Neuronal stem cell (in vitro differentiated cells): Measurements from ENCODE around the gene CARMIL1.

ENCODE experiments used
- DNase-seq: peaks from one replicate; pipeline ENCODE4 v3.0.0-alpha.2; 2013; ENCODE audit warnings: low spot score
- H2AFZ ChIP-seq: one replicate; pipeline ENCODE4 v1.6.1; 2013; ENCODE audit warnings: mild to moderate bottlenecking, low read length, inconsistent platforms
- H2AK5ac ChIP-seq: 2 replicates; pipeline ENCODE4 v1.6.1; 2013; ENCODE audit warnings: low read depth, mild to moderate bottlenecking, inconsistent platforms, low read length, moderate library complexity, mixed read lengths
- H2BK120ac ChIP-seq: 2 replicates; pipeline ENCODE4 v1.6.1; 2013; ENCODE audit warnings: low read depth, mild to moderate bottlenecking, inconsistent platforms, low read length, moderate library complexity, mixed read lengths
- H2BK12ac ChIP-seq: one replicate; pipeline ENCODE4 v1.6.1; 2013; ENCODE audit warnings: low read length, inconsistent platforms
- H2BK15ac ChIP-seq: 2 replicates; pipeline ENCODE4 v1.6.1; 2013; ENCODE audit warnings: mild to moderate bottlenecking, low read length, inconsistent platforms, mixed read lengths
- H2BK5ac ChIP-seq: one replicate; pipeline ENCODE4 v1.6.1; 2013; ENCODE audit warnings: inconsistent platforms, mild to moderate bottlenecking, low read length, moderate library complexity
- H3K14ac ChIP-seq: one replicate; pipeline ENCODE4 v1.6.1; 2013; ENCODE audit warnings: low read length, inconsistent platforms
- H3K18ac ChIP-seq: 2 replicates; pipeline ENCODE4 v1.6.1; 2013; ENCODE audit warnings: low read length, inconsistent platforms
- H3K23ac ChIP-seq: 2 replicates; pipeline ENCODE4 v1.6.1; 2013; ENCODE audit warnings: low read depth, mild to moderate bottlenecking, mixed read lengths, low read length, inconsistent platforms; ENCODE audit not compliant: poor library complexity
- H3K27ac ChIP-seq: replicated peaks from 3 replicates; pipeline ENCODE4 v1.5.1; 2013; ENCODE audit warnings: low read length, inconsistent platforms
- H3K27me3 ChIP-seq, 3 experiments: 2 replicates each; pipeline ENCODE4 v1.6.1; 2013; ENCODE audit warnings: low read length in 3 of 3, mild to moderate bottlenecking in 2 of 3, inconsistent platforms in 1 of 3, low read depth in 1 of 3, mixed read lengths in 1 of 3, moderate library complexity in 1 of 3; ENCODE audit not compliant: control insufficient read depth in 3 of 3, insufficient read depth in 3 of 3
- H3K36me3 ChIP-seq, 2 donors: replicated peaks in 1 of 2; 2 replicates each; pipeline ENCODE4 v1.6.1; 2013; ENCODE audit warnings: low read length in 2 of 2; ENCODE audit not compliant: control insufficient read depth in 2 of 2, insufficient read depth in 2 of 2
- H3K4ac ChIP-seq: 2 replicates; pipeline ENCODE4 v1.6.1; 2013; ENCODE audit warnings: inconsistent platforms, mild to moderate bottlenecking, low read length, moderate library complexity
- H3K4me1 ChIP-seq, 2 donors: 1 replicate in 1 of 2; 2 replicates in 1 of 2; pipeline ENCODE4 v1.6.1; 2013; ENCODE audit warnings: low read length in 2 of 2, low read depth in 1 of 2; ENCODE audit not compliant: control insufficient read depth in 2 of 2, insufficient read depth in 1 of 2
- H3K4me2 ChIP-seq: one replicate; pipeline ENCODE4 v1.6.1; 2013; ENCODE audit warnings: mild to moderate bottlenecking, low read length, inconsistent platforms; ENCODE audit not compliant: insufficient read depth, poor library complexity, severe bottlenecking
- H3K4me3 ChIP-seq, 2 donors: 2 replicates each; pipeline ENCODE4 v1.5.1; 2013; ENCODE audit warnings: low read length in 2 of 2, mild to moderate bottlenecking in 2 of 2, inconsistent platforms in 1 of 2, moderate library complexity in 1 of 2
- H3K79me1 ChIP-seq: one replicate; pipeline ENCODE4 v1.6.1; 2013; ENCODE audit warnings: low read depth, mild to moderate bottlenecking, inconsistent platforms, low read length, moderate library complexity
- H3K9ac ChIP-seq: one replicate; pipeline ENCODE4 v1.6.1; 2013; ENCODE audit warnings: mild to moderate bottlenecking, low read depth, low read length, inconsistent platforms; ENCODE audit not compliant: poor library complexity
- H3K9me3 ChIP-seq, 2 donors: replicated peaks in 1 of 2; 2 replicates each; pipeline versions ENCODE3 to v1.6.1; 2013; ENCODE audit warnings: low read length in 2 of 2, mild to moderate bottlenecking in 2 of 2, inconsistent platforms in 1 of 2, low read depth in 1 of 2, mixed read lengths in 1 of 2, moderate library complexity in 1 of 2; ENCODE audit not compliant: control insufficient read depth in 2 of 2, insufficient read depth in 1 of 2
- H4K8ac ChIP-seq: one replicate; pipeline ENCODE4 v1.6.1; 2013; ENCODE audit warnings: low read depth, mild to moderate bottlenecking, inconsistent platforms, low read length, moderate library complexity
- H4K91ac ChIP-seq: one replicate; pipeline ENCODE4 v1.6.1; 2013; ENCODE audit warnings: low read length, low read depth, mild to moderate bottlenecking, inconsistent platforms; ENCODE audit not compliant: poor library complexity
- WGBS, 2 donors: extraction: QIAGEN DNeasy Blood & Tissue Kit; methylation state at CpG; one replicate each; pipeline ENCODE4 v1.1.7; 2013; ENCODE audit warnings: missing lambda C conversion rate in 2 of 2, mixed read lengths in 1 of 2; ENCODE audit not compliant: insufficient read length in 2 of 2, insufficient replicate concordance in 1 of 2; ENCODE audit errors: extremely low coverage in 2 of 2; 5-methylcytosine and 5-hydroxymethylcytosine counted together

CARMIL1 gene

DNA sequence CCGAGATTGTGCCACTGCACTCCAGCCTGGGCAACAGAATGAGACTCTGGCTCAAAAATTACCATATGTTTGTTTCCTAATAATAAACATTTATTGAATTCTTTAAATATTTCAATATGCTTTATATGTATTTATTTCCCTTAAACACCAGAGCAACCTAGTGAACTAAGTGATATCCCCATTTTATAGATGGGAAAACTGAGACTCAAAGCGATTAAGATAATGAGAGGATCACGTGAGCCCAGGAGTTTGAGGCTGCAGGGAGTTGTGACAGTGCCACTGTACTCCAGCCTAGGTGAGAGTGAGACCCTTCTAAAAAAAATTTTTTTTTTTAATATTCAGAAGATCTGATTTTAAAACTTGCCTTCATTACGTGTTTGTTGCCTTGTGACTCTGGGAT is 19.4 kb upstream of the CARMIL1 start:
- no peak for DNase-seq
- Histone ChIP-seq H3K9me3 (no peaks in the 10 kb centered on the region), H2BK12ac (no peak overlapping the region), H3K9ac (no peak overlapping the region), H3K27ac (no peak overlapping the region), H2BK15ac (no peak overlapping the region), H3K27me3 (no peaks in the 10 kb centered on the region), H2BK120ac (no peak overlapping the region), H3K79me1 (no peaks in the 10 kb centered on the region), H3K4me1 (no peaks in the 10 kb centered on the region), H3K18ac (no peak overlapping the region), H2AK5ac (no peak overlapping the region), H2BK5ac (no peak overlapping the region), H3K36me3 (no peaks in the 10 kb centered on the region), H3K4ac (no peak overlapping the region), H3K4me2 (no peak overlapping the region), H3K4me3 (no peak overlapping the region), H4K91ac (no peak overlapping the region), H3K14ac (no peak overlapping the region), H4K8ac (no peak overlapping the region), H2AFZ (no peak overlapping the region), H3K23ac (no peak overlapping the region)
- no CpG with 5 or more reads among the region's 4 CpGs for WGBS, 2 donors

DNA sequence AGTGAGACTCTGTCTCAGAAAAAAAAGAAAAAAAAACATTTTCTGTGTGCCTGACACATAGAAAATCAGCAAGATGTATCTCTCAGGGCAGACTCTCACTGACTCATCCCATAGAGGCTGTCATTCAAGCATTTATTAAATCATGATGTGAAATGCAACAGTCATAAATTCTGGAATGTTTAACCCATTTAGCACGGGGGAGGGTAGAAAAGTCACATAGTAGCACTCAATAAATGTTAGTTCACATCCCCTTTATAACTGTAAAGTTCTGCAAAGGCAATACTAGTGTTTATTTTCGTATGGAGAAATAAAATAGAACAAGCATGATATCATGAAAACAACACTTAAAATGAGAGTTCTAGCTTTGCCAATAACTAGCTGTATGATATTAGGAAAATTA is 15.5 kb upstream of the CARMIL1 start:
- no peaks in the 10 kb centered on the region for H3K4me1 ChIP-seq
- no peaks in the 10 kb centered on the region for H3K36me3 ChIP-seq
- H2BK5ac ChIP-seq, result no peak overlapping the region
- no peak overlapping the region for H2AFZ ChIP-seq
- H3K14ac ChIP-seq, result no peak overlapping the region
- no peak overlapping the region for H2AK5ac ChIP-seq
- H3K18ac ChIP-seq, result no peak overlapping the region
- H3K4ac ChIP-seq, result no peak overlapping the region
- H2BK12ac ChIP-seq, result no peak overlapping the region
- H3K9me3 ChIP-seq, result no peaks in the 10 kb centered on the region
- H3K27ac ChIP-seq, result no peak overlapping the region
- no peak for DNase-seq
- no peak overlapping the region for H3K9ac ChIP-seq
- no peak overlapping the region for H2BK120ac ChIP-seq
- H3K4me2 ChIP-seq, result no peak overlapping the region
- no peak overlapping the region for H2BK15ac ChIP-seq
- no peak overlapping the region for H4K8ac ChIP-seq
- no peak overlapping the region for H3K23ac ChIP-seq
- H3K27me3 ChIP-seq, result no peaks in the 10 kb centered on the region
- H3K4me3 ChIP-seq, result no peak overlapping the region
- H3K79me1 ChIP-seq, result no peaks in the 10 kb centered on the region
- no peak overlapping the region for H4K91ac ChIP-seq
- WGBS, 2 donors, result no CpG with 5 or more reads among the region's 2 CpGs

DNA sequence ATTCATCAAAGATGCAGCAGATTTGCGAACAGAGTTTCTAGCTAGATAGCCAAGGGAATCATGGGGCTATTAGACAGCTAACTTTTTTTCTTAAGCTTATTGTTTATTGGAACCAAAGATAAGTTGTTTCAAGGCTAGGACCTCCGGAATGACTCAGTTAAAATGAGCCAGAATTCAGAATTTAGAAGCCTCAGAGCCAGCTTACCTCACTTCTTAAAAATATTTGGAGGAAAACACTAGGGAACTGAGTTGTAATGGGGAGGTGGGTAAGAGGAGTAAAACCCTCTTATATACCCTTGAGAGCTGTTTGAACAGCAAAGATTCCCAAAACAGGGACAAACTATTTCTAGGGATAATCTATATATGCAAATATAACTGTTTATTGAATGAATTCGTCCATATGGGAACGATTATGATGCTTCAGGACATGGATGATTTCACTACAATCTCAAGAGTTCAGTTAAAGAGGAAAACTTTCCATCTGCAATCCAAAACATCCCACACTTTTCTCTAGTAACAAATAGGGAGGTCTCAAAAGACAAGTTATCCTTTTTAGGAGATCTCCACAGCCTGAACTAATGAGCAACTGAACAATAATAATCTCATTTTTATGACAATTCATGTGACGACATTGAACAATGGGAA is 12.6 kb upstream of the CARMIL1 start:
- no peak overlapping the region for H3K4me3 ChIP-seq
- H3K9ac ChIP-seq, result no peak overlapping the region
- H2BK5ac ChIP-seq, result no peak overlapping the region
- no peak overlapping the region for H3K18ac ChIP-seq
- H2BK120ac ChIP-seq, result no peak overlapping the region
- H4K8ac ChIP-seq, result no peak overlapping the region
- no peaks in the 10 kb centered on the region for H3K4me1 ChIP-seq
- H3K23ac ChIP-seq, result no peak overlapping the region
- no peaks in the 10 kb centered on the region for H3K9me3 ChIP-seq
- no peak for DNase-seq
- no peak overlapping the region for H3K4ac ChIP-seq
- H3K14ac ChIP-seq, result no peak overlapping the region
- no peaks in the 10 kb centered on the region for H3K79me1 ChIP-seq
- H3K27ac ChIP-seq, result no peak overlapping the region
- no peak overlapping the region for H3K4me2 ChIP-seq
- H2BK12ac ChIP-seq, result no peak overlapping the region
- no peak overlapping the region for H2BK15ac ChIP-seq
- H4K91ac ChIP-seq, result no peak overlapping the region
- H2AK5ac ChIP-seq, result no peak overlapping the region
- no peak overlapping the region for H2AFZ ChIP-seq
- no peaks in the 10 kb centered on the region for H3K27me3 ChIP-seq
- H3K36me3 ChIP-seq, result no peaks in the 10 kb centered on the region
- no CpG with 5 or more reads among the region's 5 CpGs for WGBS, 2 donors

DNA sequence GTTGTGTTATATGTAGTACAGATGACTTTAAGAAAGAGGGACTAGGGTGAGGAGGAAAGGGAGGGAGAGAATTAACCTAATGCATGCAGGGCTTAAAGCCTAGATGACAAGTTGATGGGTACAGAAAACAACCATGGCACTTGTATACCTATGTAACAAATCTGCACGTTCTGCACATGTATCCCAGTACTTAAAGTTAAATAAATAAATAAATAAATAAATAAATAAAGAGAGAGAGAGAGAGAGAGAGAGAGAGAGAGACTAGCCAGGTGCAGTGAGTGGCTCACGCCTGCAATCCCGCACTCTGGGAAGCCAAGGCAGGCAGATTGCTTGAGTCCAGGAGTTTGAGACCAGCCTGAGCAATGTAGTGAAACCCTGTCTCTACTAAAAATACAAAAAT is 11.5 kb upstream of the CARMIL1 start:
- Histone ChIP-seq H3K4ac (no peak overlapping the region), H2BK5ac (no peak overlapping the region), H3K4me1 (no peaks in the 10 kb centered on the region), H3K4me3 (no peak overlapping the region), H2BK12ac (no peak overlapping the region), H3K9me3 (no peaks in the 10 kb centered on the region), H2BK120ac (no peak overlapping the region), H3K27me3 (peaks cover 0 to 5% (median 0%) of the 10 kb centered on the region in 3 experiments), H3K36me3 (no peaks in the 10 kb centered on the region), H3K27ac (no peak overlapping the region), H3K14ac (no peak overlapping the region), H3K9ac (no peak overlapping the region), H2AFZ (no peak overlapping the region), H3K4me2 (no peak overlapping the region), H2AK5ac (no peak overlapping the region), H4K8ac (no peak overlapping the region), H3K79me1 (no peaks in the 10 kb centered on the region), H3K23ac (no peak overlapping the region), H4K91ac (no peak overlapping the region), H2BK15ac (no peak overlapping the region), H3K18ac (no peak overlapping the region)
- no CpG with 5 or more reads among the region's 3 CpGs for WGBS, 2 donors
- DNase-seq, result no peak
